ENCODE data around the gene ARHGAP32.

Gene ARHGAP32

GRCh38 chr11:128917144-128917724, 274.9 kb downstream of the ARHGAP32 start:
- in situ Hi-C loops (cut with MboI; ENCODE audit: low sequenced_read_pairs) = no loop called here

DNA sequence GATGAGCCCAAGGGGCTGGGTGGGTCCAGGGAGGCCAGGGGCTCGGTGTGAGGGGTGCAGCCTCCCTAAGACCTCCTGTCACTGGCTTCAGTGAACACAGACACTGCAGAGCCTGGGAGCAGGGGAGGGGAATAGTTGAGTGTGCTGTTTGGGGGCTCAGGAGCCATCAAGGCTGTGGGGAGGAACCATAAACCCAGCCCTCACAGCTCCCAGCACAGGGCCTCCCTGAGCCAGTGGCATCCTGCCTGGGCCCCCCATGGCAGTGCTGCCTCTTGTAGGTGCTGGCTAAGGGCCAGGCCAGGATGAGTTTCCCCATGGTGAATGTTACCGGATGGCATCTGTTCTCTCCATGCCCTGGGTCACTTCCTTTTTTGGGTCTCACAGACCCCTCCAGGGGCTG, 275.4 kb downstream of the ARHGAP32 start:
- in situ Hi-C loops (cut with MboI; ENCODE audit: low sequenced_read_pairs) = no loop called here

DNA sequence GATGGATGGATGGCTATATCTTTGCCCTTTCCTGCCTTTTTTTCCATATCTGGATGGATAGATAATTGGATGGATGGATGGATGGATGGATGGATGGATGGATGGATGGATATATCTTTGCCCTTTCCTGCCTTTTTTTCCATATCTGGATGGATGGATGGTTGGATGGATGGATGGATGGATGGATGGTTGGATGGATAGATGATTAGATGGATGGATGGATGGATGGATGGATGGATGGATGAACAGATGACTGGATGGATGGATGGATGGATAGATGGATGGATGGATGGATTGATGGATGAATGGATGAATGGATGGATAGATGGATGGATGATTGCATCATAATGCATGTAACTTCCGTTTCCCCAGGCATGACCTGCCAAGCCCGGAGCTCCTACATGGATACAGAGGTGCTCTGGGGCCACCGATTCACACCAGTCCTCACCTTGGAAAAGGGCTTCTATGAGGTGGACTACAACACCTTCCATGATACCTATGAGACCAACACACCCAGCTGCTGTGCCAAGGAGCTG, 276.0 kb downstream of the ARHGAP32 start:
- in situ Hi-C loops (cut with MboI; ENCODE audit: low sequenced_read_pairs) = no loop called here

- in situ Hi-C loops (cut with MboI; ENCODE audit: low sequenced_read_pairs) = no loop called here
These were observed 277.0 kb downstream of the ARHGAP32 start for GRCh38 chr11:128915149-128915521.

Data from HL-60/S4 (cell line).